Mesodermal cell (in vitro differentiated cells): ENCODE results near the gene OR2H1.

Experiments
- H3K27ac ChIP-seq: 2 replicates; pipeline ENCODE4 v1.7.0; 2013; ENCODE audit warnings: mild to moderate bottlenecking, low read depth, low read length, moderate library complexity; ENCODE audit not compliant: severe bottlenecking
- H3K36me3 ChIP-seq: 2 replicates; pipeline ENCODE4 v1.7.1; 2013; ENCODE audit warnings: mild to moderate bottlenecking, low read length, moderate library complexity; ENCODE audit not compliant: control insufficient read depth, insufficient read depth
- H3K4me1 ChIP-seq: one replicate; pipeline ENCODE4 v1.7.1; 2013; ENCODE audit warnings: mild to moderate bottlenecking, low read length; ENCODE audit not compliant: insufficient read depth, control insufficient read depth, poor library complexity, severe bottlenecking
- H3K4me3 ChIP-seq: 2 replicates; pipeline ENCODE4 v1.7.0; 2013; ENCODE audit warnings: low read length, control low read depth, mild to moderate bottlenecking; ENCODE audit not compliant: insufficient read depth, poor library complexity, severe bottlenecking; ENCODE audit errors: extremely low read depth
- H3K9me3 ChIP-seq: 2 replicates; pipeline ENCODE4 v1.7.1; 2013; ENCODE audit warnings: mild to moderate bottlenecking, low read length, moderate library complexity; ENCODE audit not compliant: control insufficient read depth
- WGBS, 2 experiments: methylation state at CpG; one replicate each; pipeline ENCODE4 v1.1.5; 2013; ENCODE audit warnings: missing lambda C conversion rate in 2 of 2; ENCODE audit not compliant: insufficient coverage in 2 of 2; 5-methylcytosine and 5-hydroxymethylcytosine counted together

Gene OR2H1

DNA sequence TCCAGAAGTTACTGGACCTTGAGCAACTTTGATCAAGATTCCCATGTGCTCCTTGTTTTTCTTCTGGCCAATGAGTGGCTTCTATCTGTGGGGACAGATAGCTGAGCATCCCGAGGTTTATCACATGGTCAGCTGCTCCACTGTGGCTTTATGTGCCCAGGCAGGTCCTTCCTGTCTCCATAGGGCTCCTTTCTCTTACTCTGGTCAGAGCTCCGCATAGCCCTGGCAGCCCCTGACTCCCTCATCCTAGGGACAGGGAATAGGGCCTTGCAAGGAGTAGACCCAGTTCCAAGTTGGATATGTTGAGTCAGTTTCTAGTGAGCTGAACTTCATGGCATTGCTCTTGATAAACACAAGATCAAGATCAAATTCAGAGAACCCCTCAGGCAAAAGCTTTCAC, 37.2 kb downstream of the OR2H1 start:
- Histone ChIP-seq H3K36me3 (no peaks in the 10 kb centered on the region), H3K4me3 (no peak overlapping the region), H3K27ac (no peak overlapping the region), H3K4me1 (no peaks in the 10 kb centered on the region), H3K9me3 (no peaks in the 10 kb centered on the region)
- WGBS, 2 experiments: 71 to 86% methylated on average over 1 of the region's 2 CpGs

- Histone ChIP-seq H3K9me3 (no peaks in the 10 kb centered on the region), H3K4me1 (no peaks in the 10 kb centered on the region), H3K36me3 (no peaks in the 10 kb centered on the region), H3K27ac (no peak overlapping the region), H3K4me3 (no peak overlapping the region)
- no CpG with 5 or more reads among the region's 4 CpGs for WGBS, 2 experiments
These were observed 38.6 kb downstream of the OR2H1 start for GRCh38 chr6:29495571-29495970.

DNA sequence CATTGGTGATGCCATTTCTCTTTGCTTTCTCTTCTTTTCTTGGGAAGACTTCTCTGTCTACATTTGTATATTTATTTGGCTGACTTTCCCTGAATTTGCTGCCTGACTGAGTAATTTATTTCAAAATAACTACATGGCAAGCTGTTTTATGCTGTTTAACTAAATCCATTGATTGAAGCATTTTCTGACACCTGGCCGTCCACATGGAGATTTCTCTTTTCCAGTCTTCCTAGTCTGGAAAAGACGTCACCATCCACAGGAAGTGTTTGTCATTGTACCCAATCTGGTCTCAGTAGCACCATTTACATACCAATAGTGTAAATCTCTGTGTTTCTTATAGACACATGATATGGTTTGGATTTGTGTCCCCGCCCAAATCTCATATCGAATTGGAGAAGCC, 40.0 kb downstream of the OR2H1 start:
- Histone ChIP-seq H3K9me3 (no peaks in the 10 kb centered on the region), H3K4me1 (no peaks in the 10 kb centered on the region), H3K4me3 (no peak overlapping the region), H3K27ac (no peak overlapping the region), H3K36me3 (no peaks in the 10 kb centered on the region)
- WGBS, 2 experiments: 100% methylated on average over 2 of the region's 4 CpGs; no CpG with 5 or more reads in 1 of the 2 experiments

DNA sequence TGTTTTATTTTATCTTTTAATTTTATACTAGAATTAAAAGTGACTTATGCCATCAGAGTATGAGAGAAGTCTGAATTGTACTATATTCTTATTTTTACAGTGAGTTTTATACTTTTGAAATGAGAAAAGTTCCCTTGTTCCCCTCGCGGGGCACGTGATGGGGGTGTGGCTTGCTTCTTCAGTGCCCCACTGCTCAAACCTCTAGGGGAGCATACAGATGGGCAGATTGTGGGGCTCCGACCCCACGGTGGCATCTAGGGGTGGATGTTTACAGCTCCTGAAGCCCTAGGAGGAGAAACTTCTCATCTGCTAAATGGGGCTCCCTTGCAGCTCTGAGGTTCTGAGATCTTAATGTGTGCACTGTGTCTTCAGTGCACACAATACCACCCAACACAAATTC, 42.7 kb downstream of the OR2H1 start:
- no peak overlapping the region for H3K4me3 ChIP-seq
- 87 to 100% methylated on average over 1 to 3 of the region's 5 CpGs for WGBS, 2 experiments
- no peaks in the 10 kb centered on the region for H3K9me3 ChIP-seq
- H3K4me1 ChIP-seq: no peaks in the 10 kb centered on the region
- H3K27ac ChIP-seq: no peak overlapping the region
- no peaks in the 10 kb centered on the region for H3K36me3 ChIP-seq

DNA sequence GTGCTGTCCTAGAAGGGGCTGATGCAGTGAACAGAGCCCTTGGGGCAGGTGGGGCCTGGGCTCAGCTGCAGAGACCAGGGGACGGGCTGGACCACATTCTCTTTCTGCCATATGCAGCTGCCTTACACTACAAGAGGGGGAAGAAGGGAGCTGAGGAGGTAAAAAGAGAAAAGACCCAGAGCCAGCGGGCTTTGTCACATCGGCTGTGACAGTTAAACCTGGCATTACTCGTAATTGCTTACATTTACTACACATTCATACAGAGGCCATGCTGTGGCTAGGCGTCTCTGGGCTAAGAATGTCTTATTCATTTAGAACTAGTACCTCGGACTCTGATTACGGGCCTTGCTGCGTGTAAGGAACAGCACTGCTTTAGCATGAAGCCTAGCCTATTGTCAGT, 43.6 kb downstream of the OR2H1 start:
- Histone ChIP-seq H3K4me3 (no peak overlapping the region), H3K36me3 (no peaks in the 10 kb centered on the region), H3K9me3 (no peaks in the 10 kb centered on the region), H3K4me1 (no peaks in the 10 kb centered on the region), H3K27ac (no peak overlapping the region)
- WGBS, 2 experiments: 84 to 88% methylated on average over 4 to 5 of the region's 8 CpGs

DNA sequence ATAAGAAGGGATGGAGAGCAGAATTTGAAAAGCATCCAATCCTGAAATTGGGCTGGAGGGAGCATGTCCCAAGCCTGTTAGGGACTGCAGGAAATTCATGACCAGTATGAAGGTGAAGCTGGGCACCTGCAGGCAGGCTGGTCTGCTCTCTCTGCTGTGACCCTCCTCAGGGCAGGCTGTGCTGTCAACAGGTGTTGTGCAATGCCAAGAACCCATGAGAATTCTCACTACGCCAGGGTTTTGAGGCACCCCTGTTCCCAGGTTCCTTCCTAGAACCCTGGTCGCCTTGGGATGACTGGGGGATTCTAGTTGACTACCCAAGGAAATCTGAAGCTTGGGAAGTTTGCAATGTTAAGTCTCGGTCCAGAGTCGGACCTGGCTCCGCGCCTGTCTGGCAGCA, 44.2 kb downstream of the OR2H1 start:
- Histone ChIP-seq H3K4me3 (no peak overlapping the region), H3K4me1 (no peaks in the 10 kb centered on the region)
- 89 to 96% methylated on average over 6 of the region's 6 CpGs for WGBS, 2 experiments

DNA sequence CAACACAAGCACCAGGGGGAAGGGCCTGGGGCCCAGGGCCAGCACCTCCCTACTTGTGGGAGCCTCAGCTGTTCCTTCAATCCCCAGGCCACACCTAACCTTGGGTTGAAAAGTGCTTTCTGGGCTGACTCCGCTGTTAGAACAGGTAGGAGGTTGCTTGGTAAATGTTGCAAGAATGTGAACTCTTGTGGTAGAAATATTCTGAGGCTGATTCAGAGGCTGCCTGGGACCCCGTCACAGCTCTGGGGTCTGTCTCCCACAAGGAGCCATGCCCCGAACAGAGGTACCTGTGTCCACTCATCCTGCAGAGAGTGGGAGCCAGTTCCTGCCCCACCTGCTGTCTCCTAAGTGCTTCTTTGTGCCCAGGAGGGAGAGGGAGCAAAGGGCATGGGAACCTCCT, 45.2 kb downstream of the OR2H1 start:
- no peaks in the 10 kb centered on the region for H3K4me1 ChIP-seq
- no peak overlapping the region for H3K27ac ChIP-seq
- 92% methylated on average over 2 to 3 of the region's 3 CpGs for WGBS, 2 experiments
- H3K4me3 ChIP-seq: no peak overlapping the region
- no peaks in the 10 kb centered on the region for H3K9me3 ChIP-seq
- no peaks in the 10 kb centered on the region for H3K36me3 ChIP-seq

More for the DNA sequence above, 44.2 kb downstream of the OR2H1 start:
- H3K36me3 ChIP-seq: no peaks in the 10 kb centered on the region
- H3K9me3 ChIP-seq: no peaks in the 10 kb centered on the region
- H3K27ac ChIP-seq: no peak overlapping the region

GRCh38 chr6:29502597-29502996, 45.6 kb downstream of the OR2H1 start:
- Histone ChIP-seq H3K4me1 (no peaks in the 10 kb centered on the region), H3K4me3 (no peak overlapping the region), H3K9me3 (no peaks in the 10 kb centered on the region), H3K36me3 (no peaks in the 10 kb centered on the region), H3K27ac (no peak overlapping the region)
- WGBS, 2 experiments: 92 to 94% methylated on average over 5 of the region's 5 CpGs

DNA sequence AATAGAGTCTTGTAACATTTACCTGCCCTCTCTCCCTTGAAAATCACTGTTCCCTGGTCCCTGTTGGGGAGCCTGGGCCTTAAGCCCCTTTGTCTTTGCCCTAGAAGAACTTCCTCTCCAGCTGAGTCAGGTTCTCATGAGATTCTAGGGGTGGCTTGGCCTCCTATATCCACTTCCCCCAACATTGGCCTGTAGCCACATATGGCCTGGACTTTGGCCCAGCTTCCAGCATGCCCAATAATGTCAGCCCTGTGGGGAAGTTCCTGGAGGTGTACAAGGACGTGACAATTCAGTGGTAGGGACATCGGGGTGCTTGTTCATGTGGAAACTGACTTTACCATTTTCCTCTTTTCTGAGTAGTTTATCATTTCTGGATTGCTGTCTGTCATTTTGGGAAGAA, 48.0 kb downstream of the OR2H1 start:
- Histone ChIP-seq H3K27ac (no peak overlapping the region), H3K9me3 (no peaks in the 10 kb centered on the region), H3K36me3 (no peaks in the 10 kb centered on the region), H3K4me3 (no peak overlapping the region), H3K4me1 (no peaks in the 10 kb centered on the region)
- 88% methylated on average over 2 of the region's 2 CpGs; no CpG with 5 or more reads in 1 of the 2 experiments for WGBS, 2 experiments

- no peak overlapping the region for H3K27ac ChIP-seq
- H3K36me3 ChIP-seq: no peaks in the 10 kb centered on the region
- no peaks in the 10 kb centered on the region for H3K4me1 ChIP-seq
- H3K4me3 ChIP-seq: no peak overlapping the region
- H3K9me3 ChIP-seq: no peaks in the 10 kb centered on the region
- 92 to 96% methylated on average over 3 of the region's 3 CpGs for WGBS, 2 experiments
These were observed 48.9 kb downstream of the OR2H1 start for GRCh38 chr6:29505808-29506207.

DNA sequence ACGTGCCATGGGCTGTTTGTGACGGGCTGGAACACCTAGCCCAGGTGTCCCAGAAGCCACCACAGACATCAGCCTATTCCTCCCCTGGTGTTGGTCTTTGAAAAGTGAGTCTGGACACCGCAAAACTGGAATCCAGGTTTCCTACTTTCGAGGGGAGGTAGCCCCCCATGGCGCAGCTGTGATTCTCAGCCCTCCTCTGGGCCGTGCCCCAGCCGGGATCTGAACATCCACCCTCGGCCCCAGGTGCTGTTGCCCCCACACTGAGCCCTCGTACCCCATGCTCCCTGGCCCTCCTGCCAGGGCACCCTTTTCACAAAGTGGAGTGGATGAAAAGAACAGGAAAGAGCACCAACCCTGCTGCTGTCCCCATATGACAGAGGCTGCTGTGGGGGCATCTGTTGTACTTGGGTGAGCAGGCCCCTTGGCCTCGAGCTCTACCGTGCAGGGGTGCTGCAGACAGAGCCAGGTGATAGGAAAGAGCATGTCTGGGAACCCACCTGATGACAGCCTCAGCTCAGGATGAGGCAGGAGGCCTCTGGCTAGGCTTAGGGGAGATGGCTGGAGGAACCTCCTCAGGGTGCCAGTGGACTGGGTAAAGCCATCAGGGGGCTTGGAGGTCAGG, 49.6 kb downstream of the OR2H1 start:
- H3K27ac ChIP-seq: no peak overlapping the region
- H3K9me3 ChIP-seq: no peaks in the 10 kb centered on the region
- H3K4me3 ChIP-seq: no peak overlapping the region
- no peaks in the 10 kb centered on the region for H3K36me3 ChIP-seq
- H3K4me1 ChIP-seq: no peaks in the 10 kb centered on the region
- 74 to 90% methylated on average over 7 to 11 of the region's 11 CpGs for WGBS, 2 experiments
